Measurements from ENCODE around the gene PHPT1. TPM values are rescaled to one million over a fixed set of nuclear protein-coding genes. Genes with fewer than 3 reads are reported as not detected.
"Not testable (repeated sequence)": the region's sequence is repeated elsewhere in the genome, so short reads cannot be mapped to it uniquely, and the experiment has no call there.

The PHPT1 gene
- total RNA-seq, 4 donors from 2014 or later, result 43.4 to 84.1 (median 53.9) TPM

GRCh38 chr9:136838314-136839228, 10.6 kb upstream of the PHPT1 start:
- Histone ChIP-seq H3K27me3 (peaks cover 0 to 10% (median 4%) of the 10 kb centered on the region in 4 donors), H3K4me3 (no peak overlapping the region), H3K4me1 (peaks cover 25 to 34% (median 32%) of the 10 kb centered on the region in 4 donors), H3K9me3 (no peaks in the 10 kb centered on the region), H3K36me3 (peaks cover 1 to 70% (median 57%) of the 10 kb centered on the region in 4 donors), H3K27ac (replicated peaks in 1 of 4) (no peak overlapping the region)
- intact Hi-C loops (cut with DNase I), result no loop called here
- TF ChIP-seq POLR2AphosphoS5 (IDR thresholded peaks at IDR 0.05) (no peak), POLR2A (IDR thresholded peaks at IDR 0.05; ENCODE audit: low read depth) (no peak), EP300 (IDR thresholded peaks at IDR 0.05) (no peak), CTCF (IDR thresholded peaks at IDR 0.05) (no peak)
- DNase-seq (ENCODE audit: extremely low spot score), result no peak
- WGBS, result 79% methylated on average over 10 of the region's 29 CpGs

GRCh38 chr9:136839229-136840139, 9.7 kb upstream of the PHPT1 start:
- DNase-seq (ENCODE audit: extremely low spot score), result no peak
- Histone ChIP-seq H3K27ac (replicated peaks in 1 of 4) (no peak overlapping the region), H3K4me3 (no peak overlapping the region), H3K27me3 (peaks cover 4 to 19% (median 12%) of the 10 kb centered on the region in 4 donors), H3K36me3 (peaks cover 0 to 64% (median 55%) of the 10 kb centered on the region in 4 donors), H3K9me3 (no peaks in the 10 kb centered on the region), H3K4me1 (peaks cover 32 to 43% (median 41%) of the 10 kb centered on the region in 4 donors)
- intact Hi-C loops (cut with DNase I), result no loop called here
- TF ChIP-seq POLR2AphosphoS5 (IDR thresholded peaks at IDR 0.05), result no peak
- TF ChIP-seq CTCF (IDR thresholded peaks at IDR 0.05), result no peak
- no peak for TF ChIP-seq EP300 (IDR thresholded peaks at IDR 0.05)
- TF ChIP-seq POLR2A (IDR thresholded peaks at IDR 0.05; ENCODE audit: low read depth), result no peak
- WGBS, result 68% methylated on average over 3 of the region's 36 CpGs

GRCh38 chr9:136840140-136840876, 8.9 kb upstream of the PHPT1 start:
- Histone ChIP-seq H3K27me3 (peaks cover 4 to 25% (median 16%) of the 10 kb centered on the region in 4 donors), H3K4me3 (no peak overlapping the region), H3K4me1 (peaks cover 32 to 49% (median 46%) of the 10 kb centered on the region in 4 donors), H3K27ac (replicated peaks in 1 of 4) (no peak overlapping the region), H3K9me3 (no peaks in the 10 kb centered on the region), H3K36me3 (peaks cover 0 to 61% (median 52%) of the 10 kb centered on the region in 4 donors)
- no peak for TF ChIP-seq POLR2A (IDR thresholded peaks at IDR 0.05; ENCODE audit: low read depth)
- TF ChIP-seq EP300 (IDR thresholded peaks at IDR 0.05), result no peak
- no peak for TF ChIP-seq POLR2AphosphoS5 (IDR thresholded peaks at IDR 0.05)
- no peak for TF ChIP-seq CTCF (IDR thresholded peaks at IDR 0.05)
- intact Hi-C loops (cut with DNase I), result no loop called here
- no peak for DNase-seq (ENCODE audit: extremely low spot score)
- WGBS, result 92% methylated on average over 17 of the region's 32 CpGs

- H3K27me3 ChIP-seq, result peaks cover 4 to 33% (median 23%) of the 10 kb centered on the region in 4 donors
- TF ChIP-seq EP300 (IDR thresholded peaks at IDR 0.05) (no peak), POLR2A (IDR thresholded peaks at IDR 0.05; ENCODE audit: low read depth) (no peak), POLR2AphosphoS5 (IDR thresholded peaks at IDR 0.05) (no peak), CTCF (IDR thresholded peaks at IDR 0.05) (no peak)
- no peak overlapping the region for H3K27ac ChIP-seq (replicated peaks in 1 of 4)
- intact Hi-C loops (cut with DNase I), result no loop called here
- no peak overlapping the region for H3K4me3 ChIP-seq
- no peaks in the 10 kb centered on the region for H3K9me3 ChIP-seq
- peaks cover 32 to 57% (median 53%) of the 10 kb centered on the region in 4 donors for H3K4me1 ChIP-seq
- 64% methylated on average over 16 of the region's 28 CpGs for WGBS
- no peak for DNase-seq (ENCODE audit: extremely low spot score)
- peaks cover 0 to 53% (median 45%) of the 10 kb centered on the region in 4 donors for H3K36me3 ChIP-seq
Measured at GRCh38 chr9:136840877-136841645, 8.1 kb upstream of the PHPT1 start.

GRCh38 chr9:136841646-136842379, 7.4 kb upstream of the PHPT1 start:
- DNase-seq (ENCODE audit: extremely low spot score); intact Hi-C loops (cut with DNase I); H3K9me3 ChIP-seq: not testable (repeated sequence)

More at GRCh38 chr9:136841646-136842379, 7.4 kb upstream of the PHPT1 start:
- H3K36me3 ChIP-seq, result peaks cover 0 to 46% (median 38%) of the 10 kb centered on the region in 4 donors
- H3K4me1 ChIP-seq, result peaks cover 36 to 64% (median 60%) of the 10 kb centered on the region in 4 donors
- H3K4me3 ChIP-seq, result peak overlapping the region; percentile 48 to 65 (median 49)
- H3K27me3 ChIP-seq, result peaks cover 4 to 40% (median 25%) of the 10 kb centered on the region in 4 donors
- peak overlapping the region in 1 of 4 donors; percentile 66 for H3K27ac ChIP-seq (replicated peaks in 1 of 4)
- 60% methylated on average over 1 of the region's 16 CpGs for WGBS
